GM13976 (cell line): ENCODE results near the gene GRB2.
A peak's percentile ranks its signal among the peaks of the same experiment; 100 is the strongest.
"Not testable (repeated sequence)": the region's sequence is repeated elsewhere in the genome, so short reads cannot be mapped to it uniquely, and the experiment has no call there.

Source experiments
- DNase-seq: peaks from one replicate; pipeline ENCODE4 v3.0.0; 2012; ENCODE audit warnings: low spot score
- CTCF ChIP-seq: IDR thresholded peaks from 2 replicates; pipeline ENCODE4 v1.5.1; 2012; ENCODE audit warnings: borderline replicate concordance, mild to moderate bottlenecking; ENCODE audit not compliant: insufficient read depth; ENCODE audit errors: extremely low read depth, missing control alignments, control extremely low read depth
- in situ Hi-C: fragments of 300-500 bp; cut with MboI; formaldehyde crosslinking; loops from one replicate; pipeline ENCODE4 v1.12.0; 2022; ENCODE audit warnings: low sequenced_read_pairs, mixed read lengths, inconsistent platforms; ENCODE audit not compliant: unreplicated experiment

The GRB2 gene

GRCh38 chr17:75301049-75301448, 104.4 kb downstream of the GRB2 start:
- no peak for DNase-seq
- in situ Hi-C loops: no loop called here
- TF ChIP-seq CTCF: no peak

GRCh38 chr17:75300280-75300679, 105.2 kb downstream of the GRB2 start:
- TF ChIP-seq CTCF: no peak

GRCh38 chr17:75295201-75296158, 110.0 kb downstream of the GRB2 start:
- in situ Hi-C loops: no loop called here
- DNase-seq: peak; percentile 73
- no peak for TF ChIP-seq CTCF

More at GRCh38 chr17:75300280-75300679, 105.2 kb downstream of the GRB2 start:
- no peak for DNase-seq
- in situ Hi-C loops: no loop called here

GRCh38 chr17:75292810-75293448, 112.5 kb downstream of the GRB2 start:
- DNase-seq, in situ Hi-C loops: not testable (repeated sequence)

GRCh38 chr17:75289832-75290337, 115.6 kb downstream of the GRB2 start:
- peak; percentile 38 for TF ChIP-seq CTCF
- peak; percentile 56 for DNase-seq
- in situ Hi-C loops: no loop called here

- DNase-seq: peak; percentile 97
- peak; percentile 34 for TF ChIP-seq CTCF
- in situ Hi-C loops: no loop called here
Measured at GRCh38 chr17:75289115-75289831, 116.2 kb downstream of the GRB2 start, which contains the start of gene SLC25A19. SLC25A19 (minus strand) TSS chr17:75289433; CDS start chr17:75286764, 2,669 bp downstream.
